Uterus (tissue), 4 donors: Measurements from ENCODE around the gene IRF2. TPM values are rescaled to one million over a fixed set of nuclear protein-coding genes. Genes with fewer than 3 reads are reported as not detected.
"Not testable (repeated sequence)": the region's sequence is repeated elsewhere in the genome, so short reads cannot be mapped to it uniquely, and the experiment has no call there.

Source experiments
- DNase-seq, 2 donors: peaks; one replicate each; pipeline ENCODE4 v3.0.0-alpha.2; 2019 to 2020
- H3K27ac ChIP-seq, 2 donors: fragments of 200-600 bp; sonication (generic); 1 replicate in 1 of 2; 2 replicates in 1 of 2; pipeline ENCODE4 v1.5.1; 2016 to 2018
- H3K27me3 ChIP-seq, 2 donors: fragments of 200-600 bp; sonication (generic); one replicate each; pipeline ENCODE4 v1.5.1; 2018 to 2019; ENCODE audit warnings: control low read depth in 1 of 2
- H3K36me3 ChIP-seq, 2 donors: fragments of 200-600 bp; sonication (generic); one replicate each; pipeline ENCODE4 v1.5.1; 2019; ENCODE audit warnings: control low read depth in 1 of 2
- H3K4me1 ChIP-seq, 2 donors: fragments of 200-600 bp; sonication (generic); one replicate each; pipeline ENCODE4 v1.5.1; 2018 to 2019; ENCODE audit warnings: control low read depth in 1 of 2
- H3K4me3 ChIP-seq, 2 donors: fragments of 200-600 bp; sonication (generic); 1 replicate in 1 of 2; 2 replicates in 1 of 2; pipeline ENCODE4 v1.5.1; 2018 to 2019; ENCODE audit warnings: mild to moderate bottlenecking in 1 of 2
- H3K9me3 ChIP-seq, 2 donors: fragments of 200-600 bp; sonication (generic); one replicate each; pipeline ENCODE4 v1.5.1; 2019; ENCODE audit warnings: control low read depth in 1 of 2
- POLR2A ChIP-seq, 2 donors: fragments of 450-650 bp; IDR thresholded peaks; one replicate each; pipeline ENCODE4 v1.6.1; 2016; ENCODE audit warnings: antibody characterized with exemption in 2 of 2, mild to moderate bottlenecking in 1 of 2, moderate library complexity in 1 of 2
- intact Hi-C: fragments of 100-400 bp; cut with DNase I; formaldehyde crosslinking; loops from one replicate; pipeline ENCODE4 v1.15.1; 2023; ENCODE audit warnings: low total_unique reads
- small RNA-seq: library from RNA; depleted of rRNA; stranded (forward); fragments of <200 nt; gene quantifications from one replicate; pipeline ENCODE3, GENCODE V24; 2016
- total RNA-seq, 4 donors: library from RNA; depleted of rRNA in 3 of 4; stranded (reverse); fragments of >200 nt in 3 of 4; gene quantifications; one replicate each; pipeline versions ENCODE4 v1.1.0 to v1.2.4, GENCODE V29; 2014 to 2023
- TF ChIP-seq, protein P1 (sequence below), 4 experiments: fragments of 200-600 bp in 2 of 4; fragments of 450-650 bp in 2 of 4; sonication (generic) in 2 of 4; IDR thresholded peaks; one replicate each; pipeline ENCODE4 v1.5.1; 2016 to 2019; ENCODE audit warnings: antibody characterized with exemption in 4 of 4, mild to moderate bottlenecking in 2 of 4, moderate library complexity in 1 of 4
- donor health status: DM: yes; HTN: yes; CAD: no.

IRF2 gene
- total RNA-seq, 4 donors from 2014 or later: 7.9 to 45.7 (median 35.7) TPM

DNA sequence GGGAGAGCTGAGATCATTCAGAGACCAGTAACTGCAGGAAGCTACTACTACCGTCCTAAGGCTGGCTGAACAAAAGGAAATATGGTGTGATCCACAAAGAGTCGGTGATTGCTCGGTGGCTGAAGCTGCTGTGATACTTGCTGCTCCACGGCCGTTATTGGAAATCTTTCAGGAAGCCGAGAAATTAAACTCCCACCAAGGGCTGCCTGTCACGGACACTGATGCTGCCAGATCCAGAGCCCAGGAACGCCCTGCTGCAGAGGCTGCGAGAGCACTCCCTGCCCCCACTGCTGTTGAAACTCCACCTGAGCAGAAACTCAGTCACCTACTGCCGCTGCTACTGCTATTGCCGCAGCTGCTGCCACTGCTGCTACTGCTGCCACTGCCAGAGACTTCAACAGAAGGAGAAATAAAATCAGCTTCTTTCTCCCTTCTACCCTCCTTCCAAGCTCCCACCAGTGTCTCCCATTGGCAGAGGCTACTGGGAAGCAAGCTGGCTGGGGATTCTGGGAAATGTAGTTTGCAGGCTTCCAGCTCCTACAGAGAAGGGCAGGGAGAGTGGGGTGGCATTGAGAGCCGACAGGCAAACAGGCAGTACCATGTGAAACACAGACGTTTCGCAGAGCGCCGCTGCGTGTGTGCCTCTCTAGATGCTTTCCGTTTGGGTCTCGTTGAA is 130.7 kb downstream of the IRF2 start:
- Histone ChIP-seq H3K36me3 (no peaks in the 10 kb centered on the region), H3K27me3 (no peaks in the 10 kb centered on the region), H3K4me3 (peak overlapping the region; percentile 40 to 55), H3K4me1 (no peaks in the 10 kb centered on the region), H3K9me3 (no peaks in the 10 kb centered on the region), H3K27ac (peak overlapping the region; percentile 63 to 80)
- DNase-seq: peak; percentile 57 to 77
- TF ChIP-seq POLR2A (IDR thresholded peaks at IDR 0.05): peak in 1 of 2 donors; percentile 25
- TF ChIP-seq, protein P1, sequence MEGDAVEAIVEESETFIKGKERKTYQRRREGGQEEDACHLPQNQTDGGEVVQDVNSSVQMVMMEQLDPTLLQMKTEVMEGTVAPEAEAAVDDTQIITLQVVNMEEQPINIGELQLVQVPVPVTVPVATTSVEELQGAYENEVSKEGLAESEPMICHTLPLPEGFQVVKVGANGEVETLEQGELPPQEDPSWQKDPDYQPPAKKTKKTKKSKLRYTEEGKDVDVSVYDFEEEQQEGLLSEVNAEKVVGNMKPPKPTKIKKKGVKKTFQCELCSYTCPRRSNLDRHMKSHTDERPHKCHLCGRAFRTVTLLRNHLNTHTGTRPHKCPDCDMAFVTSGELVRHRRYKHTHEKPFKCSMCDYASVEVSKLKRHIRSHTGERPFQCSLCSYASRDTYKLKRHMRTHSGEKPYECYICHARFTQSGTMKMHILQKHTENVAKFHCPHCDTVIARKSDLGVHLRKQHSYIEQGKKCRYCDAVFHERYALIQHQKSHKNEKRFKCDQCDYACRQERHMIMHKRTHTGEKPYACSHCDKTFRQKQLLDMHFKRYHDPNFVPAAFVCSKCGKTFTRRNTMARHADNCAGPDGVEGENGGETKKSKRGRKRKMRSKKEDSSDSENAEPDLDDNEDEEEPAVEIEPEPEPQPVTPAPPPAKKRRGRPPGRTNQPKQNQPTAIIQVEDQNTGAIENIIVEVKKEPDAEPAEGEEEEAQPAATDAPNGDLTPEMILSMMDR (IDR thresholded peaks at IDR 0.05): no peak
- intact Hi-C loops: no loop called here

DNA sequence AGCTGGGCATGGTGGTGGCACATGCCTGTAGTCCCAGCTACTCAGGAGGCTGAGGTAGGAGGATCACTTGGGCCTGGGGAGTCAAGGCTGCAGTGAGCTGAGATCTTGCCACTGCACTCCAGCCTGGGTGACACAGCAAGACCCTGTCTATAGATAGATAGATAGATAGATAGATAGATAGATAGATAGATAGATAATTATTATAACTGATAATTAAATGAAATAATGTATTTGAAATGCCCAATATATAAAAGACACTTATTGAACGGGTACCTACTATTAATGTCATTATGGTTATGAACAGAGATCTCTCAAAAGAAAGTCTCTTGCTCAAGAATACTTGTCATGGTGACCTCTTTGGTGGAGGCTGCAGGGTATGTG is 131.5 kb downstream of the IRF2 start:
- H3K36me3 ChIP-seq, DNase-seq, H3K27me3 ChIP-seq, H3K4me1 ChIP-seq, H3K9me3 ChIP-seq, intact Hi-C loops, H3K4me3 ChIP-seq: not testable (repeated sequence)
- H3K27ac ChIP-seq: peak overlapping the region in 1 of 2 donors; percentile 63

GRCh38 chr4:184342167-184342856 is 132.0 kb downstream of the IRF2 start:
- Histone ChIP-seq H3K36me3 (no peaks in the 10 kb centered on the region), H3K9me3 (no peaks in the 10 kb centered on the region), H3K27me3 (no peaks in the 10 kb centered on the region), H3K4me3 (no peak overlapping the region), H3K27ac (no peak overlapping the region), H3K4me1 (no peaks in the 10 kb centered on the region)
- DNase-seq: no peak
- TF ChIP-seq POLR2A (IDR thresholded peaks at IDR 0.05): no peak
- TF ChIP-seq, protein P1 (IDR thresholded peaks at IDR 0.05): no peak
- intact Hi-C loops: no loop called here

GRCh38 chr4:184339398-184340193 is 134.8 kb downstream of the IRF2 start:
- H3K36me3 ChIP-seq, H3K27ac ChIP-seq, DNase-seq, H3K4me1 ChIP-seq, H3K27me3 ChIP-seq, intact Hi-C loops, H3K4me3 ChIP-seq, H3K9me3 ChIP-seq: not testable (repeated sequence)

GRCh38 chr4:184337907-184338306 is 136.4 kb downstream of the IRF2 start:
- no peak for DNase-seq
- H3K4me3 ChIP-seq: no peak overlapping the region
- no peak overlapping the region for H3K27ac ChIP-seq
- no peaks in the 10 kb centered on the region for H3K4me1 ChIP-seq
- no peaks in the 10 kb centered on the region for H3K9me3 ChIP-seq
- H3K36me3 ChIP-seq: no peaks in the 10 kb centered on the region
- no peaks in the 10 kb centered on the region for H3K27me3 ChIP-seq
- TF ChIP-seq, protein P1 (IDR thresholded peaks at IDR 0.05): no peak
- no peak for TF ChIP-seq POLR2A (IDR thresholded peaks at IDR 0.05)
- intact Hi-C loops: no loop called here

Small RNA genes within 50 kb of the gene (small RNA-seq; reads per million reads assigned to genes)
- gene RF00152: not detected

Other genes starting within 250 kb of the IRF2 start
- gene CASP3, start 174.9 kb upstream of the IRF2 start, total RNA-seq: 10 to 100 TPM; 10.6 to 47.0 (median 17.6) TPM
- 10 to 100 TPM; 25.1 to 43.5 (median 34.1) TPM for gene PRIMPOL, start 175.2 kb upstream of the IRF2 start, total RNA-seq